ENCODE results near the gene B3GNT5.
"Not testable (repeated sequence)": the region's sequence is repeated elsewhere in the genome, so short reads cannot be mapped to it uniquely, and the experiment has no call there.

The B3GNT5 gene, protein sequence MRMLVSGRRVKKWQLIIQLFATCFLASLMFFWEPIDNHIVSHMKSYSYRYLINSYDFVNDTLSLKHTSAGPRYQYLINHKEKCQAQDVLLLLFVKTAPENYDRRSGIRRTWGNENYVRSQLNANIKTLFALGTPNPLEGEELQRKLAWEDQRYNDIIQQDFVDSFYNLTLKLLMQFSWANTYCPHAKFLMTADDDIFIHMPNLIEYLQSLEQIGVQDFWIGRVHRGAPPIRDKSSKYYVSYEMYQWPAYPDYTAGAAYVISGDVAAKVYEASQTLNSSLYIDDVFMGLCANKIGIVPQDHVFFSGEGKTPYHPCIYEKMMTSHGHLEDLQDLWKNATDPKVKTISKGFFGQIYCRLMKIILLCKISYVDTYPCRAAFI

DNA sequence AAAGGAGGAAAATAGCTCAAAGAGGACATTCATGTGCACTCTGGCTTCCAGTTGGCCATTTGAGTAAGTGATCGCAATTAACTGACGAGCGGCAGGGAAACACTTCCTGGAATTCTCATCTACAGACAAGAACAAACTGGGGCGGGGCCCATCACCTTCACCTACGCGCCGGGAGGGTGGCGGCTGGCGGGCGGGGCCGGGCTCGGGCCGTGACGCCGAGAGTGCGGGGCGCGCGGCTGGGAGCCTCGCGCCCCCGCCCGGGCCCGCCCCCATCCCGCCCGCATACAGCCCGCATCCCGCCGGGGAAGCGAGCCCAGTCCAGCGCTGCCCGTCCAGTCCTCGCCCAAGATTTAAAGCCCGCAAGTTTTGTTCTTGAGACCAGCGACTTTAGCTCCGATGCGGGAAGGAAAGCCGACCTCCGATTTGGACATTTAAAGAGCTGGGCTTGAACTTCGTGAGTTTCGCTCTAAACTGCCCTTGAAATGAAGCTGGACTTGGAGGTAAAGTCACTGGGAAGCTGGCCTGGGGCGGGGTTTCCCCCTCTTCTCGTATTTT lies at the start of gene B3GNT5:
Gene B3GNT5, plus strand, starts transcription at position 281 of the 555 bp plus-strand sequence. CDS start 16,546 bp downstream, outside the sequence.
- peak; percentile 41 for DNase-seq

DNA sequence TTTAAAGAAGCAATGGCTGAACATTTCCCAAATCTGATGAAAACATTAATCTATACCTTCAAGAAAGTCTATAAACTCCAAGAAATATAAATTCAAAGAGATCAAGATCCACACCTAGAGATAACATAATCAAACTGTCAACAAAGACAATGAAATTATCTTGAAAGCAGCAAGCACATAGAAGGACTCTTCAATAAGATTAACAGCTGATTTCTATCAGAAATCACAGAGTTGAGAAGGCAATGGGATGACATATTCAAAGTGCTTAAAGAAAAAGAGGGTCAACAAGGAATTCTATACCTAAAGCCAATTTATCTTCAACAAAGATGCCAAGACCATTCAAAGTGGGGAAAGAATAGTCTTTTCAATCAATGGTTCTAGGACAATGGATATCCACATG lies 49.4 kb upstream of the B3GNT5 start:
- no peak for DNase-seq

DNA sequence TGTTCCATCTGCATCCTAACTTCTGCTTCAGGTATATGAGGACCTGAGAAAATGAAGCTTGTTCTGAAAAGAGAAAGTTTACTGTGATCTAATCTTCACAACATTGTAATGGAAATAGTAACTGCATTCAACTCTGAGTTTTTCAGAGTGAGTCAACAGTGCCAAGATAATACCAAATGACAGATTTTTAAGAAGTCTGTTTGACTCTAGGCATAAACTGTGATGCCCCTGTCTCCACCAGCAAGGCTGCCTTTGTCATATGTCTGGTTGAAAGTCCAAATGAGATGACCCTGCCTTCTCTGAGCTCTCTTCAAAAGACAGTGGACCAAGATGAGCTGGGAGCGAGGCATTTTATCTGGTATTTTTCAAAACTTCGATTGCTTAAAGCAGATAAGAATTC lies 44.8 kb upstream of the B3GNT5 start:
- DNase-seq = no peak

DNA sequence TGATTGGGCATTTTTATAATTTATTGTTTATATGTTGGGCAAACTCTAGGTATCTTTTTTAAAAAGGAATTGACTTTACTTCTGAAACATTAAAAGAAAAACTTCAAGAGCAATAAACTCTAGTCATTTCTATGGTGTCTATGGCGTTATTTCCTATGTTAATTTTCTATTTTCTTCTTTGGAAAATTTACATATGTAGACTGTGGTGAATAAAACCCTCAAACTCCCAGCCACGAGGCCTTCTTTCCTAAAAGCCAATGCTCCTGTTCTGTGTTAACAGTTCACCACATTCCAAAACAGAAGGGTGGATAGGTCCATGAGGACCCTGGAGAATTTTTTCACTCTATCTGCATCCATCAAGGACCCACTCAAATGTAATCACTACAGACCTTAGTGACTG lies 44.3 kb upstream of the B3GNT5 start:
- DNase-seq = no peak

DNA sequence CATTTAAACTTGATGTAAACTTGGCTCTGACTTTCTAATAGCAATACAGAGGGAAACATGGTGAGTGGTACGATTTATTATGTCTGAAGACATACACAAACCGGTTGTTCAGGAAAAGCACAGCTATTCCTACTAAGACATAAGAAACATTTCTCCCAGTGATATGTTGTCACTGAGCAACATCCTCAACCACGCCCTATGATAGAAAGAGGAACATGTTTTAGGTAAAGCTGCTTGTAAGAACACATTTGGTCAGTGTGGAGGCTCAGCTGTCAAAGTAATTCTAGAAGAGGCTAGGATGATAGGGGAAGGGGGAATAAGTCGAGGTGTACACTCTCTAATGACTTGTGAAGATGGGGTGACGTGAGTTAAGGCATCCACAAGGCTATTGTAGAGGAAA lies 42.7 kb upstream of the B3GNT5 start:
- DNase-seq = no peak

DNA sequence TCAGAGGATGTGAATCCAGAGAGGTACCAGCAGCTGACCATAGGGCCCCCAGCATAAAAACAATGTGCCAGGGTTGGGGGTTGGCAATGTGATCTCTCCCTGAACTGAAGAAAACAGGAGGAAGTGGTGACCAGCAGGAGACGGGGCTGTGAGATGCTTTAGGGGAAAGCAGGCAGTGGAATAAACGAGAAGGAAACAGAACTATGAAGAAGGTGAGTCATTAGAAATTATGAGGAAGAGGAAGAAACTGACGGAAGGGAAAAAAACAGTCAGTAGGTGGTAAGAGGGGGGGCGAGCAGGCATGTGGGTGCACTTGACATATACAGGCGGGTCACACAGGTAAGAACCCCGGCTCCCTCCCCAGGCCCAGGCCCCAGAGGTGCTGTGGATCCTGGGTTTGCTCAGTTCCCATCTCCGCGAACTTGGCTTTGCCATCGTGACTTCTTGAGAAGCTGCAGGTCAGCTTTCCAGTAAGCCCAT lies 42.2 kb upstream of the B3GNT5 start:
- DNase-seq = no peak

DNA sequence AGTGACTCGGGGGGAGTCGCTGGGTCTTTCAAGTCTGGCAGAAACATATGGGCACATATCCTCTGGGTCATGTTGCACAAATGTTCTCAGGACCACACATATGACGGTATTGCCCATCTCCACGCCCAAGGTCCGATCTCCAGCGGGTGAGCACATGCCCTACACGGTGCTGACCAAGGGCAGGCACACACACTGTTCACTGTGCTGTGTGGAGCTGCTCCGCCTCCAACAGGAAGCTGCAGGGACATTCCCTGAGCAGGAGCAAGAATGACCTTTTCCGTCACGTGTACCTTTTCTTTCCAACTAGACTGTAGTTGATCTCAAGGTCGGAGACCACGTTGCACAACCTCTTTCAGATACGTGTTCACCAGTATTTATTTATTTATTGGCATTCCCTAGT lies 41.7 kb upstream of the B3GNT5 start:
- no peak for DNase-seq

DNA sequence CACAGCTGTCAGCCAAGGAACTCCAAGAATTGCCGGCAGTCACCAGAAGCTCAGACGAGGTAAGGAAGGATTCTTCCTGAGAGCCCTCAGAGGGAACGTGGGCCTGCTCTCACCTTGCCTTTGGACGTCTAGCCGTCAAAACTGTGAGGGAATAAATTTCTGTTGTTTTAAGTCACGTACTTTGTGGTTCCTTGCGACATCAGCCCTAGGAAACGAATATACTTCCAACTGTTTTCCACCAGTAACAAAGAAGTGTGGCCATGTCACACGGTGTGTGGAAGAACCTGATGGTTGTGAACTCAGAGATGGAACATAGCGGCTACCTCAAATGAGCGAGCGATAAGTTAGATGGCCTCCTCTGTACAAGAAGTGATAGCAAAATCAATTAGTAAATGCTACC lies 41.0 kb upstream of the B3GNT5 start:
- DNase-seq = no peak

DNA sequence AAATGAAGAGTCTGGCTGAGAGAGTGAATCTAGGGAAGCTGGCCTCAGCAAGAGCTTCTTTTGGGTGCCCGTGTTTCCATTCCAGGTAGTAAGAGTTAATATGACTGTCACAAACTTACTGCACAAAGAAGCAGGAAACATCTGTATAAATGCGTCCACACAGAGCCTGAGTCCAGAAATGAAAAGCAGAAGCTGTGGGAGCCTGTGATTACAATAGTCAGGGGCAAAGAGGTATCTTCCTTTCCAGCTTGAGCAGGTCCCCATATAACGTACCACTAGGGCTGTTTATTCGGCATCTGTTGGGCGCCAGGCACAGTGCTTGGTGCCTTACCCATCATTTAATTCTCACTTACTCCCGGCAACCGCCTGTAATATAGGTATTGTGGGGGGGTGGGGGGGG lies 40.5 kb upstream of the B3GNT5 start:
- no peak for DNase-seq

DNA sequence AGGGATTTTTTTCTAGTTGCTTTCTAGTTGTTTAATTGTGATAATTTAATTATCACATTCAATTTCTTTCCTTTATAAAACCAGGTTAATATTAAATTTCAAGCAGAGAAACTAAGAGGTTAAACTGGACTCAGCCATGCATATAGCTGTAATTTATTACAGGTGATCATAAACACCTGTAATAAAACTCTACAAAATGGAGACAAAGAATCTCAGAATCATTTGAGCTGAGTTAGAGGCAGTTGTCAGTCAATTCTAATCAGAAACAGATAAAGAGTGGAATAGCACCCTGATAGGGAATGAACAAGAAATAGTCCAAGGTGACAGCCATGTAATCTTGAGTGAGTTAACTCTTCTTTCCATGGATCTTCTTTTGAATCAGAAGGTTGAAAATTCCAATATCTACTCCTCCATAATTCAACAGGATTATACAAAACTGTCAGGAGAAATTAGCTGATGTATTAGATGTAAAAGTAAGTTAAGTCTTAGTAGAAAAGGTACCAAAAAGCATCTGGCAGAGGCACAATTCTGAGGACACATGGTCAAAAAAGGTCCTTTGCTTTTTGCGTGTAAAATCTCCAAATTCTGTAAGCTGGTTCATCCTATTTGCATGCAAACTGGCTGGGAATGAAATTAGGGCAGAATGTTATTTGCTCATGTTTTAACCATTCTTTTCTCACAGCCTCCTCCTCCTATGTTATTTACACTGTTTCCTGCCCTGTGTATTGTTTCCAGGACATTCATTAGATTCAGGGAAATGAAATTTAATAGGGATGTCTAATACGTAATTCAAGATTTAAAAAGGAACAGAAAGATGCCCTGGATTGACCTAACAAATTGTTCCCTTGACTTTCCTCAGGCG lies 39.4 kb upstream of the B3GNT5 start:
- no peak for DNase-seq

DNA sequence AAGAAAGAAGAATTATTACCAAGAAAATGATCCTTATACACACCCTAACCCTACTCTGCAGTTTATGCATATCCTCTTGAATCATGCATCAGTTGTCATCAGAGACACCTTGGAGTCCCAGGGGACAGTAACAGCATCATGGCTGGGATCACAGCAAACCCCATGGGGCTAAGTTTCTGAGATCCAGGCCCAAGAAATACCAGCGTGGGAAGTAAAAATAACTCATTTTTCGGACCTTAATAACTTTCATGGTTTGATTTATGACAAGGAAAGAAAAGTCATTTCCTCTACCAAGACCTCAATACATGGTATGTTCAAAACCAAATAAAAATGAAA lies 38.8 kb upstream of the B3GNT5 start:
- DNase-seq = no peak

DNA sequence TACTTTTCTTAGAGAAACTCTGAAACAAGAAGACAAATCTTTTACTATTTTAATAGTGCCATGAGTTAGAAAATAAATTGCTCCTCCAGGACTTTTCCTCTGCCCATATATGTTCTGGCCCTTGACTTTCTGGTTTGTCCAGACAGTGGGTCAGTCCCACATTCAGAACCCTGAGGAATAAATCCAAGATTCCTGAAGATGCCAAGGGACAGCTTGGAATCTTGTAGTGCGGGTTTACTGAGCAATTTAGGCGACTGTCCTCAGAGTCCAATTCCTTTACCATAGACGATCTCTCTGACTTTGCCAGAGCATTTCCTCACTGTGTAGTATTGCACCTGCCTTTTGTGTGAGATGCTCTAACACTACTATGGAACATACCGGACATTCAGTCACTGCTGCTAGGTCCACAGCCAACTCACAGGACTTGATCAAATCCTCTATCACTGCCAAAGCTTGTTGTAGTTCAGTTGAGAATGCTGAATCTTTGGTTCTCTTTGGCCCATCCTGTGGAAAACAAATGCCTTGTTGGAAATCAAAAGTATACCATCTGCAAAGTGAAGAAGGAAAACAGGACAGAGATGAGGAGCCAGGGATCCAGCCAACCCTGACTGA lies 37.4 kb upstream of the B3GNT5 start:
- no peak for DNase-seq

DNA sequence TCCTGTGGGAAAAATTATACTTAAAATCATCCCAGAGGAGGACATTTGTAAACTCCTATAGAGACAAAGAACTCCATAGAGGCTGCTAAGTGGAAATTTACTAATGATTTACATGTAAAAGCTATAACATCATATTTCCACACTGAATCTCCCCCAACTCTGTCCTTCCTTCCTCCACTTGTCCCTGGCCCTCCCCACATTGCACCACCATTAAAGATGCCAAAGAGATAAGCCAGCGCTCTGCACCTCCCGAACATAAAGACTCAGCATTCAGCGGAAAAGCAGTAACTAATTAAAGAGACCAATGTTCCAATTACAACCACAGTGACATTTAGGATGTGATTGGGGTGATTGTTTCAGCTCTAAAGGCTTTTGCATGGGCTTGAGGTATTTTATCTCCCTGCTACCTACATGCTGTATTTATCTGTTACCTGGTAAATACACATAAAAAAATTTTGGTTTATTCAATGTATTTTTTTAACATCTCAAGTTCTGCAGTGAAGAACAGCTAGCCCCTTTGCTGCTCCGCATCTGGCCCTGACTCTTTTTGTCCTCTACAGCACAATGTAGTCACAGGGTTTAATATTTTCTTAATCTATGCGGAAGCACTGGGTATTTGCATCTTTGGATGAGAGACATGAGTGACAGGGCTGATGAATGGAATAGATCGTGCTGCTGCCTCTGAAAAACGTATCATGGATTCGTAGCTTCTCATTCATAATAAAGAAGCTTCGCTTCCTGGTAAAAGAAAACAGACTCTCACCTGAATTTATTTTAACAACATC lies 35.3 kb upstream of the B3GNT5 start:
- no peak for DNase-seq

DNA sequence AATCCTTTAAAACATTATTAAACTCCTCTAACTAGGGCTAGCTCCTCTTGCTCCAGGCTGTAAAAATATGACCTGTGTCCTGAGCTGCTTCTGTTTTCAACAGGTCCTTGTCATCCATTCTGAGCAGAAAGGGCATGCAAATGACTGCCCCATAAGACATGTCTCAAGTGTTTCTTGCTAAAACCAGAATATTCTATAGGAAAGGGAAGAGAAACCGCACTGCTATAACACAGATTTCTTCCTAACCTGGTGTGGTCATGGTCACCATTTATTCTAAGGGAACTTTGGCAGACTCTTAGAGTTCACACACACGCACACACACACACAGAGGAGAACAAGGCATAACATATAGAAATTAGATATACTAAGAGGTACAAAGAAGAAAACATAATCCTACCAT lies 34.2 kb upstream of the B3GNT5 start:
- DNase-seq = no peak

DNA sequence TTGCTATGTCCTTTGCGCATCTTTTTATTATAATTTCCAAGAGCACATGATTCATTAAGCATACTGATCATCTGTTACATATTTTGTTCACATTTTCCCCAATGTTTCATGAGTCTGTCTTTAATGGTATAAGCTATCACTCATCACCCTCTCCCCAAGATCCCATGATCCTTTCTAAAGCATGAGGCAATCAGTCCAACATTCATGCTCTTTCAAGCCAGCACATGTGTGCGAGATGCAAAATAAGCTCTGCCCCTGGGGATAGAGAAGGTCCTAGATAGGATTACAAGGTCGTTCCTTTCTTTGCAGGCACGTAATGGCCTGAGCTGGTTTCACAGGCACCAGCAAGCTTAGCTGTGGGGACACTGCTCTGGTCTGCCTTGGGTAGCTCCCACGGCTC lies 32.2 kb upstream of the B3GNT5 start:
- DNase-seq = no peak

DNA sequence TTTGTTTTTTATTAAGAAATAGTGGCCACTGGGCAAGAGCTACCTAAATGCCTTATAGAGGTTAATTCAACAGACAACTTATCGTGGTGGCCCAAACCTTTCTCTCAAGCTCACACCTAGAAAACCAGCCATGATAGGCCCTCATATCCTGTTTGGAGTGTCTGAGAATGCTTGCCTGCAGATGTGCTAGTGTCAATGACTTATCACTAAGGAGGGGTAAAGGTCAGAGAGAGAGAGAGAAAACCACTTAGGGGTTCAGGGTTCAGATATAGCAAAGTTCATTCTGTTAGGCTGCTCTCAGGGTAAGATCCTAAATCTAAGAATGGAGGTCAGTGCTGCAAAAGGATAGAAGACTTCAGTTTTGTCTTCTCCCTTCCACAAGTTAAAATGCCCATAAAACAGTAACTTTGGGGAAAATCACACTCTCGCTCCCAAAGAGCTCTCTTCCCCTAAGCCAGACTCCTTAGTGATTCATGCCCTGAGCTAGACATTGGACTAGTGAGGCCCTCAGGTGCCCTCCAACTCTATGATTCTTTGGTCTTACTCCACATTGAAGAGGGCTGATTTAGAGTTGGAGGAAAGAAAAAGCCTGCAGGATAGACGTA lies 30.3 kb upstream of the B3GNT5 start:
- no peak for DNase-seq

DNA sequence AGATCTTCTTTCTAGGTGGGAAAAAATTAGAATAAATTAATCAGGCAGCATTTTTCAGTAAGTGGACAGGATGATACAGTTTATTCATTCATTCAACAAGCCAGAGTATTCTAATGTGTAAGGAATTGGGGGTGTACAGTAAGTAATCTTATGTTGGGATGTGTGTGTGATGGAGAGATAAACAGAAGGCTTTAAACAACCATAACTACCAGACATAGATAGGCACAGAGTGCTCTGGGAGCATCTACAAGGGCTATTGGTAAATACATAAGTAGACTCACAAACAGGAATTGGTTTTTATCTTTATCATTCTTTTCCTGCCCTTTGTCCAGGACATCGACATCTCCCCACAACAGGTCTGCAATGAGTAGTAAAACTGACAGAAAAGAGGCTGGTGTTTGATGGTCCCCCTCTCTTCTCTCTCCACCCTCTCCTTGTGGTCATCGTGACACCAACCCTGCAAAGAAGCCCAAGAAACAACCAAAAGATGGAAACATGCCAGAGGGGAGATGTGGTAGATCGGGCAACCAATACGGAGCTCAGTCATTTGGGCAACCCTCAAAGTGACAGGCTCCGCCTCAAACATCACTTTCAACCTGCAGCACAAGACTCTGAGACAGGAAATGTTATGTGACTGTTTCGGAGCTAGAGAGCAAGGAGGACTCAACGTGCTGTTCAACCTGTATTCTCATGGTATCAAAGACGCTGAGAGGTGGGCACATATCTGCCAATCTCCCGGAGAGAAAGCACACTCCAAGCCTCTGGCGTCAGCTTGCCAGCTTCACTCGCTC lies 28.7 kb upstream of the B3GNT5 start:
- no peak for DNase-seq

DNA sequence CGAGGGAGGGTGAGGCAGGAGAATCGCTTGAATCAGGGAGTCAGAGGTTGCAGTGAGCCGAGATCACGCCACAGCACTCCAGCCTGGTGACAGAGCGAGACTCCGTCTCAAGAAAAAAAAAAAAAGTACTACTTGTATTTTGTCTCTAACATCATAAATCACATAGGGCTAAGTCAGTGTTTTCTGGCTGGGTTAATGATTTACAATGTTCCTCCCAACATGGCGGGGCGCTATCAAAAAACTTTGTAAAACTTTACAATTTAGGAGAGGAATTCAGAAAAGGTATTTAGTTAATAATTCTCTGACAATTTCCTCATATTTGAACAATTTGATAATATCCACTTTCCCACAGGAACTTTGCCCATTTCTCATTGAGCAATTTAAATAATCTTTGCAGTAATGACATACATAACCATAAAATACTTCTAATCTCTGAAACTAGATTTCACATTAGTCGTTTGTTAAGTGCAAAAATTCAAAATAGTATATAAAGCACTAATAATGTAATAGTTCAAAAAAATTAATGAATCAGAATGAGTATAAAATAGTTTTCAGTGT lies 26.6 kb upstream of the B3GNT5 start:
- DNase-seq = no peak

DNA sequence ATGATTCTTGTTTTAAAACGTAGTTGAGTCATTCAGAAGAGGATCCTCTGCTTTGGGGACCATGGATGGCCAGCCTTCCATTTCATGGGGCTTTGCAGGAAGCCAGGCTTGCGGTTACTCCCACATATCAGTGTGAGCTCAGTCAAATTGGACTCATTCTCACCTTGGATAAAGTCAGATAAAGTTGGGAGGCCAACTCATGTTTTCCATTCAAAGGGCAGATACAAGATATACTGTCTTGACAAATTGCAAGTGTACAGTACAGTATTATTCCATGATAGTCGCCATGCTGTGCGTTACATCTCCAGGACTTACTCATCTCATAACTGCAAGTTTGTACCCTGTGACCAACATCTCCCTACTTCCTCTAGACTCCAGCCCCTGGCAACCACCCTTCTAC lies 25.5 kb upstream of the B3GNT5 start:
- DNase-seq = no peak

DNA sequence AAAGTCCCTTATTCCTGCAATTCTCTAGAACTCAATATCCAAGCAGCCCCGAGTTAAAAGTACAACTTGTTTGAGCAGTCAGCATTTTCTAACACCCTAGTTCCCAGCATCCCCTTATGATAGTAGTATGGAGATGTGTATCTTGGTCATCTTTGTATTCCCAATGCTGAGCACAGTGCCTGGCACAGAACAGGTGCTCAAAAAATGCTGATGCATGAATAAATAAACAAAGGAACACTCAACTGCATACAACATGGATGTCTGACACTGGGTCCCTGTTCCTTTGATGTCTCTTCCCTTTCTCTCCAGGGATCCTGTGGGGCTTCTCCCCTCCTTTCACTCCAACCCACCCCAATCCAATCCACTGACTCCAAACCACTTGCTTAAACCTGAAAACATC lies 23.9 kb upstream of the B3GNT5 start:
- DNase-seq = no peak

DNA sequence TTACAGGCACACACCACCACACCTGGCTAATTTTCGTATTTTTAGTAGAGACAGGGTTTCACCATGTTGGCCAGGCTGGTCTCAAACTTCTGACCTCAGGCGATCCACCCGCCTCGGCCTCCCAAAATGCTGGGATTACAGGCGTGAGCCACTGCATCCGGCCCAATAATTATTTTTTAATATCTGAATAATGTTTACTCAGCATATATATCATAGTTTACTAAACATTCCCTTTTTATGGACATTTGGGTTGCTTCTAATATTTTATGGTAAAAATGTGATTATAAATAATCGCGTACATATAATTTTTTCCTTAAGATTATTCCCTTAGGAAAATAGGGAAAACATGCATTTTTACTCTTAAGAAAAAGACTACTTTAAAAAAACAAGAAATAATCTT lies 22.8 kb upstream of the B3GNT5 start:
- DNase-seq = not testable (repeated sequence)

Measured in DMS79 (cell line).